Esophagus (tissue), 2 donors: ENCODE results near the gene TNFSF9. TPM values are rescaled to one million over a fixed set of nuclear protein-coding genes. Genes with fewer than 3 reads are reported as not detected.

Experiments
- H3K27ac ChIP-seq, 2 donors: one replicate each; pipeline ENCODE4 v1.5.1; 2013; ENCODE audit warnings: low read depth in 2 of 2, mild to moderate bottlenecking in 2 of 2, inconsistent platforms in 1 of 2, low read length in 1 of 2, moderate library complexity in 1 of 2
- H3K27me3 ChIP-seq, 2 donors: one replicate each; pipeline ENCODE4 v1.6.1; 2013; ENCODE audit warnings: low read length in 2 of 2, control low read depth in 1 of 2, mild to moderate bottlenecking in 1 of 2; ENCODE audit not compliant: insufficient read depth in 2 of 2, control insufficient read depth in 1 of 2
- H3K36me3 ChIP-seq, 2 donors: one replicate each; pipeline ENCODE4 v1.6.1; 2013; ENCODE audit warnings: low read length in 1 of 2; ENCODE audit not compliant: control insufficient read depth in 2 of 2, insufficient read depth in 2 of 2
- H3K4me1 ChIP-seq, 2 donors: one replicate each; pipeline ENCODE4 v1.6.1; 2013; ENCODE audit warnings: low read length in 1 of 2; ENCODE audit not compliant: control insufficient read depth in 2 of 2, insufficient read depth in 2 of 2
- H3K4me3 ChIP-seq, 2 donors: one replicate each; pipeline ENCODE4 v1.5.1; 2013; ENCODE audit warnings: low read length in 2 of 2, mild to moderate bottlenecking in 2 of 2, low read depth in 1 of 2, moderate library complexity in 1 of 2
- H3K9me3 ChIP-seq, 2 donors: one replicate each; pipeline ENCODE4 v1.6.1; 2013; ENCODE audit warnings: mild to moderate bottlenecking in 2 of 2, low read depth in 1 of 2, low read length in 1 of 2, moderate library complexity in 1 of 2; ENCODE audit not compliant: control insufficient read depth in 2 of 2, insufficient read depth in 1 of 2
- WGBS, 2 donors: extraction: QIAGEN DNeasy Blood & Tissue Kit; methylation state at CpG; one replicate each; pipeline ENCODE4 v1.1.7; 2013; 5-methylcytosine and 5-hydroxymethylcytosine counted together
- polyA plus RNA-seq, 2 donors: library from polyadenylated mRNA; stranded (reverse); fragments of 200-250 nt; gene quantifications; one replicate each; pipeline ENCODE4 v1.2.3, GENCODE V29; 2013
- donor health status: healthy with polysubstance abuse.
- donor health status: Bipolar disorder and iron deficiency.

The TNFSF9 gene
- polyA plus RNA-seq, 2 donors: 4.8 to 8.2 TPM

GRCh38 chr19:6518145-6518911 is 12.5 kb upstream of the TNFSF9 start:
- Histone ChIP-seq H3K27ac (no peak overlapping the region), H3K27me3 (no peaks in the 10 kb centered on the region), H3K4me3 (no peak overlapping the region), H3K36me3 (no peaks in the 10 kb centered on the region), H3K9me3 (no peaks in the 10 kb centered on the region), H3K4me1 (peaks cover 0 to 4% of the 10 kb centered on the region in 2 donors)
- WGBS, 2 donors: 40 to 43% methylated on average over 14 of the region's 14 CpGs

- H3K36me3 ChIP-seq: no peaks in the 10 kb centered on the region
- no peak overlapping the region for H3K4me3 ChIP-seq
- no peaks in the 10 kb centered on the region for H3K27me3 ChIP-seq
- peaks cover 0 to 4% of the 10 kb centered on the region in 2 donors for H3K4me1 ChIP-seq
- WGBS, 2 donors: 30 to 39% methylated on average over 2 of the region's 2 CpGs
- H3K9me3 ChIP-seq: no peaks in the 10 kb centered on the region
- no peak overlapping the region for H3K27ac ChIP-seq
Observed at GRCh38 chr19:6519289-6519688, 11.5 kb upstream of the TNFSF9 start.

- H3K4me1 ChIP-seq: peaks cover 0 to 4% of the 10 kb centered on the region in 2 donors
- no peaks in the 10 kb centered on the region for H3K27me3 ChIP-seq
- H3K9me3 ChIP-seq: no peaks in the 10 kb centered on the region
- no peak overlapping the region for H3K4me3 ChIP-seq
- H3K36me3 ChIP-seq: no peaks in the 10 kb centered on the region
- no peak overlapping the region for H3K27ac ChIP-seq
- 52% methylated on average over 19 to 20 of the region's 20 CpGs for WGBS, 2 donors
Observed at GRCh38 chr19:6521718-6522646, 8.8 kb upstream of the TNFSF9 start.

GRCh38 chr19:6522712-6523111 is 8.1 kb upstream of the TNFSF9 start:
- no peaks in the 10 kb centered on the region for H3K9me3 ChIP-seq
- no peaks in the 10 kb centered on the region for H3K27me3 ChIP-seq
- peaks cover 0 to 4% of the 10 kb centered on the region in 2 donors for H3K4me1 ChIP-seq
- H3K4me3 ChIP-seq: no peak overlapping the region
- H3K36me3 ChIP-seq: no peaks in the 10 kb centered on the region
- WGBS, 2 donors: 80 to 81% methylated on average over 6 of the region's 6 CpGs
- no peak overlapping the region for H3K27ac ChIP-seq

- Histone ChIP-seq H3K27me3 (no peaks in the 10 kb centered on the region), H3K27ac (no peak overlapping the region), H3K4me1 (no peaks in the 10 kb centered on the region), H3K4me3 (no peak overlapping the region), H3K9me3 (no peaks in the 10 kb centered on the region), H3K36me3 (no peaks in the 10 kb centered on the region)
- WGBS, 2 donors: 81 to 84% methylated on average over 2 of the region's 2 CpGs
Observed at GRCh38 chr19:6524311-6524710, 6.5 kb upstream of the TNFSF9 start.

- peaks cover 3 to 6% of the 10 kb centered on the region in 2 donors for H3K4me1 ChIP-seq
- no peaks in the 10 kb centered on the region for H3K9me3 ChIP-seq
- no peak overlapping the region for H3K27ac ChIP-seq
- H3K4me3 ChIP-seq: no peak overlapping the region
- peaks cover 0 to 4% of the 10 kb centered on the region in 2 donors for H3K27me3 ChIP-seq
- 70 to 73% methylated on average over 17 of the region's 17 CpGs for WGBS, 2 donors
- H3K36me3 ChIP-seq: no peaks in the 10 kb centered on the region
Observed at GRCh38 chr19:6527893-6528543, 2.8 kb upstream of the TNFSF9 start.

GRCh38 chr19:6528544-6529121 is 2.2 kb upstream of the TNFSF9 start:
- Histone ChIP-seq H3K4me1 (peaks cover 3 to 6% of the 10 kb centered on the region in 2 donors), H3K27me3 (peaks cover 0 to 4% of the 10 kb centered on the region in 2 donors), H3K4me3 (no peak overlapping the region), H3K27ac (no peak overlapping the region), H3K9me3 (no peaks in the 10 kb centered on the region), H3K36me3 (no peaks in the 10 kb centered on the region)
- WGBS, 2 donors: 37 to 49% methylated on average over 9 of the region's 9 CpGs

- WGBS, 2 donors: 44 to 55% methylated on average over 2 of the region's 2 CpGs
- H3K4me3 ChIP-seq: no peak overlapping the region
- H3K27ac ChIP-seq: no peak overlapping the region
- H3K9me3 ChIP-seq: no peaks in the 10 kb centered on the region
- H3K36me3 ChIP-seq: no peaks in the 10 kb centered on the region
- peaks cover 3 to 9% of the 10 kb centered on the region in 2 donors for H3K4me1 ChIP-seq
- H3K27me3 ChIP-seq: peaks cover 0 to 4% of the 10 kb centered on the region in 2 donors
Observed at GRCh38 chr19:6529351-6529750, 1.5 kb upstream of the TNFSF9 start.

GRCh38 chr19:6529937-6530385 is 865 bp upstream of the TNFSF9 start:
- H3K27ac ChIP-seq: no peak overlapping the region
- H3K4me1 ChIP-seq: peaks cover 3 to 9% of the 10 kb centered on the region in 2 donors
- H3K36me3 ChIP-seq: no peaks in the 10 kb centered on the region
- WGBS, 2 donors: 70 to 71% methylated on average over 2 of the region's 2 CpGs
- H3K27me3 ChIP-seq: peaks cover 0 to 4% of the 10 kb centered on the region in 2 donors
- H3K9me3 ChIP-seq: no peaks in the 10 kb centered on the region
- peak overlapping the region in 1 of 2 donors; percentile 62 for H3K4me3 ChIP-seq
